ENCODE data around the gene MVP. TPM values are rescaled to one million over a fixed set of nuclear protein-coding genes. Genes with fewer than 3 reads are reported as not detected.
A peak's percentile ranks its signal among the peaks of the same experiment; 100 is the strongest.

The MVP gene
- total RNA-seq, 1 donor: 273 TPM

GRCh38 chr16:29843931-29844330 is 23.7 kb downstream of the MVP start:
- Histone ChIP-seq H3K4me1 (ENCODE audit: insufficient read depth, low read length) (no peaks in the 10 kb centered on the region), H3K27ac (ENCODE audit: low read depth, low read length) (no peak overlapping the region), H4K20me1 (ENCODE audit: insufficient read depth, low read length) (peaks cover 10% of the 10 kb centered on the region), H3K9me3 (ENCODE audit: low read depth, low read length) (no peaks in the 10 kb centered on the region), H2AFZ (ENCODE audit: low read length) (no peak overlapping the region), H3K27me3 (ENCODE audit: insufficient read depth, low read length) (no peaks in the 10 kb centered on the region), H3K36me3 (ENCODE audit: insufficient read depth, low read length) (peaks cover 83% of the 10 kb centered on the region), H3K4me3 (ENCODE audit: insufficient read depth, low read length) (no peak overlapping the region), H3K79me2 (ENCODE audit: insufficient read depth, low read length) (no peaks in the 10 kb centered on the region), H3K4me2 (ENCODE audit: insufficient read depth, low read length) (no peak overlapping the region)
- no peak for TF ChIP-seq CTCF (IDR thresholded peaks at IDR 0.05; ENCODE audit: extremely low read depth, low read depth, low read length)
- peak; percentile 44 for DNase-seq (ENCODE audit: insufficient read length, low spot score, missing footprints)

DNA sequence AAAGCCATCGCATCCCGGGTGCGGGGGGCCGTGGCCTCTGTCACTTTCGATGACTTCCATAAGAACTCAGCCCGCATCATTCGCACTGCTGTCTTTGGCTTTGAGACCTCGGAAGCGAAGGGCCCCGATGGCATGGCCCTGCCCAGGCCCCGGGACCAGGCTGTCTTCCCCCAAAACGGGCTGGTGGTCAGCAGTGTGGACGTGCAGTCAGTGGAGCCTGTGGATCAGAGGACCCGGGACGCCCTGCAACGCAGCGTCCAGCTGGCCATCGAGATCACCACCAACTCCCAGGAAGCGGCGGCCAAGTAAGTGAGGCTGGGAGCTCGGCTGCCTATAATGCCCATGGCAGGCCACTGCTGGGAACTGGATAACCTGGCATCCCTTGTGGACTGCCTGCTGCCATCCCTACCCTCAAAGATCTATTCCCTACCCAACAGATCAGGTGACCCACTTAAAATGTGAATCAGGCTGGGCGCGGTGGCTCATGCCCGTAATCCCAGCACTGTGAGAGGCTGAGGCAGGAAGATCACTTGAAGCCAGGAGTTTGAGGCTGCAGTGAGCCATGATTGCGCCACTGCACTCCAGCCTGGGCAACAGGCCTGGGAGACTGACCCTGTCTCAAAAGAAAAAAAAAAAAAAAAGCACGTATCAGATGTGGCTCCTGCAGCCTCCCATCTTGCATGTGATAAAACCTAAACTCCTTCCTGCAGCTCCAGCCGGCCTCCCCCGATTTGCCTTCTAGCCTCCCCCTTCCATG is 24.5 kb downstream of the MVP start:
- H3K9me3 ChIP-seq (ENCODE audit: low read depth, low read length): no peaks in the 10 kb centered on the region
- H3K4me1 ChIP-seq (ENCODE audit: insufficient read depth, low read length): no peaks in the 10 kb centered on the region
- H3K79me2 ChIP-seq (ENCODE audit: insufficient read depth, low read length): no peaks in the 10 kb centered on the region
- no peak overlapping the region for H3K4me2 ChIP-seq (ENCODE audit: insufficient read depth, low read length)
- peak; percentile 62 for DNase-seq (ENCODE audit: insufficient read length, low spot score, missing footprints)
- H3K36me3 ChIP-seq (ENCODE audit: insufficient read depth, low read length): peaks cover 81% of the 10 kb centered on the region
- no peak overlapping the region for H3K4me3 ChIP-seq (ENCODE audit: insufficient read depth, low read length)
- no peak overlapping the region for H3K27ac ChIP-seq (ENCODE audit: low read depth, low read length)
- TF ChIP-seq CTCF (IDR thresholded peaks at IDR 0.05; ENCODE audit: extremely low read depth, low read depth, low read length): no peak
- no peak overlapping the region for H2AFZ ChIP-seq (ENCODE audit: low read length)
- H4K20me1 ChIP-seq (ENCODE audit: insufficient read depth, low read length): peaks cover 12% of the 10 kb centered on the region
- no peaks in the 10 kb centered on the region for H3K27me3 ChIP-seq (ENCODE audit: insufficient read depth, low read length)

DNA sequence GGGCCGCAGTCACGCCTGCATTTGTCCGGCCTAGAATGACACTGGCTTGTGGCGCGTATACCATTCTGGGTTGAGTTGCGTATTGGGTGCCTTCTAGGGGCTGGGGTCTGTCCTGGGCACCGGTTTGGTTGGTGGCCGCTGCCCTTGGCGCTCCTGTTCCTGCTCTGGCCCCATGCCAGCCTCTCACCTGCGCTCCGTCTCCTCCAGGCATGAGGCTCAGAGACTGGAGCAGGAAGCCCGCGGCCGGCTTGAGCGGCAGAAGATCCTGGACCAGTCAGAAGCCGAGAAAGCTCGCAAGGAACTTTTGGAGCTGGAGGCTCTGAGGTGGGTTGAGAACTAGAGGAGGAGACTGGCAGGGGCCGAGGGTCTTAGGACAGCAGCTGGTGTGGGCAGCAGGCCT is 25.4 kb downstream of the MVP start:
- H3K27me3 ChIP-seq (ENCODE audit: insufficient read depth, low read length): no peaks in the 10 kb centered on the region
- H3K9me3 ChIP-seq (ENCODE audit: low read depth, low read length): no peaks in the 10 kb centered on the region
- no peak overlapping the region for H3K4me3 ChIP-seq (ENCODE audit: insufficient read depth, low read length)
- DNase-seq (ENCODE audit: insufficient read length, low spot score, missing footprints): peak; percentile 21
- H3K4me2 ChIP-seq (ENCODE audit: insufficient read depth, low read length): no peak overlapping the region
- H2AFZ ChIP-seq (ENCODE audit: low read length): no peak overlapping the region
- TF ChIP-seq CTCF (IDR thresholded peaks at IDR 0.05; ENCODE audit: extremely low read depth, low read depth, low read length): no peak
- H4K20me1 ChIP-seq (ENCODE audit: insufficient read depth, low read length): peaks cover 12% of the 10 kb centered on the region
- H3K79me2 ChIP-seq (ENCODE audit: insufficient read depth, low read length): no peaks in the 10 kb centered on the region
- H3K36me3 ChIP-seq (ENCODE audit: insufficient read depth, low read length): peaks cover 72% of the 10 kb centered on the region
- H3K27ac ChIP-seq (ENCODE audit: low read depth, low read length): no peak overlapping the region
- H3K4me1 ChIP-seq (ENCODE audit: insufficient read depth, low read length): no peaks in the 10 kb centered on the region

DNA sequence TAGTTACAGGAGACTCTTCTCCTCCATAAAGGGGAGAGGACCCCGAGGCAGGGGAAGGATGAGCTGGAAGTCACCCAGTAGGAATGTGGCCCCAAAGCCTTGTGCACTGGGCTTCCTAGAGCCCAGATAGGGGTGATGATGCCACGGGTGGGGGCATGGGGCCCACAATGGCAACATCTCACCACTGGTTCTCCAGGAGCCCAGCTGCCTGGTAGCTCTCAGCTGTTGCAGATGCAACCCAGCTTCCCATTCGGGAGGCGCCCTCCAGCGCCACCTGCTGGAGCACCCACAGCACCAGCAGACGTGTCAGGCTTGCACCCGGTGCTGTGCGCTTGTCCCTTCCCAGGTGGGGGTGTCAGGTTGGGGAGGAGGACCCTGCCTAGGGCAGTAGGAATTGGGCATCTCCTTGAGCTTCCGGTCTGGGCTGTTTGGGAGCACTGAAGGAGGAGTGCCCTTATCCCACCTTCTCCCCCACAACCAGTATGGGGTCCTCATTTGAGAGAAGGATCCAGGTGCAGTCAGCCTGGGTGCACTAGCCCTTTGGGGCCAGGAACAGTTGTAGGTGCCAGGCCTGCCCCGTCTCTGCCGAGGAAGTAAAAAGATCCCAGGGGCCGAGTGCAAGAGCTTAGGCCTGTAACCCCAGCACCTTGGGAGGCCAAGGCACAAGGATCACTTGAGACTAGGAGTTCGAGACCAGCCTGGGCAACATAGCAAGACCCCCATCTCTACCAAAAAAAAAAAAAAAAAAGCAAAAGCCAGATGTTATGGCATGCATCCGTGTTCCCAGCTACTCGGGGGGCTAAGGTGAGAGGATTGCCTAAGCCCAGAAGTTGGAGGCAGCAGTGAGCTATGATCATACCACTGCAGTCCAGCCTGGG is 28.4 kb downstream of the MVP start:
- no peaks in the 10 kb centered on the region for H3K27me3 ChIP-seq (ENCODE audit: insufficient read depth, low read length)
- H3K4me3 ChIP-seq (ENCODE audit: insufficient read depth, low read length): no peak overlapping the region
- H3K9me3 ChIP-seq (ENCODE audit: low read depth, low read length): no peaks in the 10 kb centered on the region
- no peaks in the 10 kb centered on the region for H3K4me1 ChIP-seq (ENCODE audit: insufficient read depth, low read length)
- peak; percentile 85 for TF ChIP-seq CTCF (IDR thresholded peaks at IDR 0.05; ENCODE audit: extremely low read depth, low read depth, low read length)
- H3K36me3 ChIP-seq (ENCODE audit: insufficient read depth, low read length): peaks cover 48% of the 10 kb centered on the region
- H3K27ac ChIP-seq (ENCODE audit: low read depth, low read length): no peak overlapping the region
- H4K20me1 ChIP-seq (ENCODE audit: insufficient read depth, low read length): peaks cover 12% of the 10 kb centered on the region
- no peaks in the 10 kb centered on the region for H3K79me2 ChIP-seq (ENCODE audit: insufficient read depth, low read length)
- H3K4me2 ChIP-seq (ENCODE audit: insufficient read depth, low read length): no peak overlapping the region
- H2AFZ ChIP-seq (ENCODE audit: low read length): no peak overlapping the region
- DNase-seq (ENCODE audit: insufficient read length, low spot score, missing footprints): peak; percentile 92
